ENCODE measurements around the gene PRRC1. TPM values are rescaled to one million over a fixed set of nuclear protein-coding genes. Genes with fewer than 3 reads are reported as not detected.

The PRRC1 gene
- total RNA-seq, 4 donors from 2014 or later: 19.4 to 53.5 (median 43.8) TPM

GRCh38 chr5:127586066-127586770 is 68.8 kb downstream of the PRRC1 start:
- no peak for TF ChIP-seq CTCF (IDR thresholded peaks at IDR 0.05; ENCODE audit: low read depth)

- no peak for TF ChIP-seq CTCF (IDR thresholded peaks at IDR 0.05; ENCODE audit: low read depth)
These were observed 69.4 kb downstream of the PRRC1 start for GRCh38 chr5:127586811-127587210.

GRCh38 chr5:127587246-127587917 is 69.9 kb downstream of the PRRC1 start:
- TF ChIP-seq CTCF (IDR thresholded peaks at IDR 0.05; ENCODE audit: low read depth): no peak

- no peak for TF ChIP-seq CTCF (IDR thresholded peaks at IDR 0.05; ENCODE audit: low read depth)
These were observed 70.9 kb downstream of the PRRC1 start for GRCh38 chr5:127588368-127588767.

- TF ChIP-seq CTCF (IDR thresholded peaks at IDR 0.05; ENCODE audit: low read depth): no peak
These were observed 72.0 kb downstream of the PRRC1 start for GRCh38 chr5:127589309-127590030.

- no peak for TF ChIP-seq CTCF (IDR thresholded peaks at IDR 0.05; ENCODE audit: low read depth)
These were observed 72.8 kb downstream of the PRRC1 start for GRCh38 chr5:127590156-127590722.

Measured in subcutaneous adipose tissue (tissue), 4 donors.